B cell (primary cell): Measurements from ENCODE around the gene SLC30A2.

ENCODE experiments used
- EZH2 ChIP-seq: IDR thresholded peaks from 2 replicates; pipeline ENCODE4 v1.6.1; 2012; ENCODE audit warnings: borderline replicate concordance, low read depth, mild to moderate bottlenecking, moderate library complexity, low read length; ENCODE audit not compliant: insufficient read depth, poor library complexity, severe bottlenecking
- TF ChIP-seq, protein P1 (sequence below): fragments of 200-600 bp; IDR thresholded peaks from one replicate; pipeline ENCODE4 v1.8.0; 2022; ENCODE audit warnings: antibody characterized with exemption, mild to moderate bottlenecking

- TF ChIP-seq, protein P1, sequence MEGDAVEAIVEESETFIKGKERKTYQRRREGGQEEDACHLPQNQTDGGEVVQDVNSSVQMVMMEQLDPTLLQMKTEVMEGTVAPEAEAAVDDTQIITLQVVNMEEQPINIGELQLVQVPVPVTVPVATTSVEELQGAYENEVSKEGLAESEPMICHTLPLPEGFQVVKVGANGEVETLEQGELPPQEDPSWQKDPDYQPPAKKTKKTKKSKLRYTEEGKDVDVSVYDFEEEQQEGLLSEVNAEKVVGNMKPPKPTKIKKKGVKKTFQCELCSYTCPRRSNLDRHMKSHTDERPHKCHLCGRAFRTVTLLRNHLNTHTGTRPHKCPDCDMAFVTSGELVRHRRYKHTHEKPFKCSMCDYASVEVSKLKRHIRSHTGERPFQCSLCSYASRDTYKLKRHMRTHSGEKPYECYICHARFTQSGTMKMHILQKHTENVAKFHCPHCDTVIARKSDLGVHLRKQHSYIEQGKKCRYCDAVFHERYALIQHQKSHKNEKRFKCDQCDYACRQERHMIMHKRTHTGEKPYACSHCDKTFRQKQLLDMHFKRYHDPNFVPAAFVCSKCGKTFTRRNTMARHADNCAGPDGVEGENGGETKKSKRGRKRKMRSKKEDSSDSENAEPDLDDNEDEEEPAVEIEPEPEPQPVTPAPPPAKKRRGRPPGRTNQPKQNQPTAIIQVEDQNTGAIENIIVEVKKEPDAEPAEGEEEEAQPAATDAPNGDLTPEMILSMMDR = no peak
- no peak for TF ChIP-seq EZH2
Observed at GRCh38 chr1:26031611-26032220, 14.2 kb downstream of the SLC30A2 start.
